ENCODE data around the gene SAP25. TPM values are rescaled to one million over a fixed set of nuclear protein-coding genes. Genes with fewer than 3 reads are reported as not detected.

The SAP25 gene
- total and polyA plus RNA-seq, 2 of the 8 experiments (the other 6 are each of a cell fraction or from before 2014, with no cell fraction given), result 3.6 to 5.8 TPM

DNA sequence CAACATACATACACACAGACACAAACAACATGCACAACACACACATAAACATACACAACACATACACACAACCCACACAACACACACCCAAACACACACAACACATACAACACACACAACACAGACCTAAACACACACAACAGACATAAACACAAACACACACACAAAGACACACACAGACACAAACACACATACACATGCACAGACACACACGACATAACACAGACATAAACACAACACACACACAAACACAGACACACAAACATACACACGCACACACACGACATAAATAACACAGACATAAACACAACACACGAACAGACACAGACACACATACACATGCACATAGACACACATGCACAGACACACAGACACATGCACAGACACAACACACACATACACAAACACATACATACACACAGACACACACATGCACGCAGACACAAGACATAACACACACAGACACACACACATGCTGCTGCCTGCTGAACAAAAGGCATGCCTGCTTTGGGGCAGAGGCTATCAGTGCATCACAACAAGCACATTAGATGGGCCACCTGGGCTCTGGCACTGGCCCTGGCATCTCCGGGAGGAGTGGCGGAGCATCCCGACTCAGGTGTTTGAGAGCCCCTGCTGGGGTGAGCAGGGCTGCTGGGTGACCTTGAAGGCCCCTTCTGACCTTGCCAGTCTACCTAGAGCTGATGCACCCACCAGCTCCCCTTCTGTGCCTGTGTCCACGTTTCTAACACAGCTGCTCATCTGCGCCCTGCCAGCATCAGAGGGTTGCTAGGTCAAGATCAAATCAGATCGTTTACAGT is 7.0 kb upstream of the SAP25 start:
- peaks cover 0 to 11% of the 10 kb centered on the region in 2 experiments; a peak in 1 of 4 replicates for H3K79me2 ChIP-seq (ENCODE audit: control insufficient read depth in 1 of 2, insufficient read depth in 2 of 2, low read length in 2 of 2)
- no peaks in the 10 kb centered on the region for H3K9me3 ChIP-seq (ENCODE audit: insufficient read depth in 2 of 2, low read depth in 1 of 2, low read length in 1 of 2)
- H3K36me3 ChIP-seq (ENCODE audit: control insufficient read depth in 2 of 4, insufficient read depth in 4 of 4, low read length in 3 of 4), result peaks cover 15 to 36% (median 31%) of the 10 kb centered on the region in 4 experiments
- TF ChIP-seq EP300 (IDR thresholded peaks at IDR 0.05; ENCODE audit: borderline replicate concordance in 1 of 2, low read depth in 2 of 2, low read length in 2 of 2) (no peak), POLR2AphosphoS5 (IDR thresholded peaks at IDR 0.05; ENCODE audit: low read depth, low read length) (peak; percentile 33; the same call in 1 of the 2 replicates)
- no peak overlapping the region for H2BK15ac ChIP-seq (ENCODE audit: low read length)
- no peak overlapping the region for H2BK120ac ChIP-seq (replicated peaks; ENCODE audit: low read depth, low read length)
- no peak overlapping the region for H3K23ac ChIP-seq (ENCODE audit: insufficient read length)
- H3K27ac ChIP-seq (ENCODE audit: low read depth, low read length), result no peak overlapping the region
- no peak overlapping the region for H3K4me3 ChIP-seq (ENCODE audit: extremely low read depth in 1 of 4, insufficient read depth in 2 of 4, low read depth in 3 of 4, low read length in 4 of 4)
- no peak overlapping the region for H3K14ac ChIP-seq (ENCODE audit: insufficient read length)
- H4K20me1 ChIP-seq (replicated peaks in 1 of 2; ENCODE audit: control insufficient read depth in 1 of 2, insufficient read depth in 2 of 2, low read length in 2 of 2), result peaks cover 2 to 16% of the 10 kb centered on the region in 2 experiments
- WGBS, 2 experiments (ENCODE audit: extremely low coverage in 1 of 2, insufficient coverage in 1 of 2, insufficient read length in 1 of 2, insufficient replicate concordance in 2 of 2, low coverage in 1 of 2, low lambda C conversion rate in 2 of 2, missing lambda C conversion rate in 1 of 2), result 86% methylated on average over 11 of the region's 11 CpGs; no CpG with 5 or more reads in 1 of the 2 experiments
- H2BK5ac ChIP-seq (ENCODE audit: low read depth, low read length), result peak overlapping the region; percentile 46
- no peak overlapping the region for H2BK20ac ChIP-seq (ENCODE audit: low read length)
- H4K91ac ChIP-seq (replicated peaks; ENCODE audit: insufficient read length, low read length), result no peak overlapping the region
- no peak overlapping the region for H4K8ac ChIP-seq (ENCODE audit: extremely low read depth, insufficient read depth, low read length)
- no peak overlapping the region; the same call in 1 of the 2 replicates for H2AK5ac ChIP-seq (ENCODE audit: low read depth, low read length)
- H3K27me3 ChIP-seq (replicated peaks in 1 of 4; ENCODE audit: control insufficient read depth in 3 of 4, extremely low read depth in 1 of 4, insufficient read depth in 3 of 4, low read length in 3 of 4), result peaks cover 0 to 2% (median 0%) of the 10 kb centered on the region in 4 experiments; a peak in 1 of 7 replicates
- no peak for DNase-seq (ENCODE audit: low read depth in 1 of 2, low spot score in 2 of 2)
- peaks cover 5% of the 10 kb centered on the region for H3K79me1 ChIP-seq (ENCODE audit: low read depth, low read length)
- H4K5ac ChIP-seq (ENCODE audit: insufficient read length, low read depth, low read length), result no peak overlapping the region
- ChIA-PET CTCF (ENCODE audit: partially characterized antibody) (interaction anchor here (0.8 to 11.4 kb wide), 2 partner anchors 17 to 124 kb away, joined by 3 to 171 read pairs; no protein-coding TSS in a partner anchor), POLR2A (ENCODE audit: partially characterized antibody) (interaction anchor here (0.9 to 6.7 kb wide), 4 partner anchors 8 to 152 kb away, joined by 3 to 83 read pairs (median 4); partner anchors contain the start of genes SAP25 and ZCWPW1)
- H3K4ac ChIP-seq (replicated peaks; ENCODE audit: insufficient read length, low read depth, low read length), result peak overlapping the region; percentile 7
- no peak overlapping the region for H3K4me2 ChIP-seq (ENCODE audit: insufficient read depth in 1 of 2, low read depth in 2 of 2, low read length in 2 of 2)
- H2AFZ ChIP-seq (ENCODE audit: low read length), result no peak overlapping the region
- peaks cover 13% of the 10 kb centered on the region for H3K23me2 ChIP-seq (ENCODE audit: low read depth, low read length)
- no peak overlapping the region for H3K9ac ChIP-seq (replicated peaks in 1 of 4; ENCODE audit: extremely low read depth in 1 of 4, low read depth in 3 of 4, low read length in 3 of 4)
- no peak overlapping the region for H3K18ac ChIP-seq (ENCODE audit: extremely low read depth, low read length)
- peak overlapping the region; percentile 99 for H3K56ac ChIP-seq (replicated peaks; ENCODE audit: insufficient read length, low read depth, low read length)
- FAIRE-seq, result peak; percentile 66
- peaks cover 0 to 22% (median 13%) of the 10 kb centered on the region in 4 experiments; a peak in 6 of 7 replicates for H3K4me1 ChIP-seq (replicated peaks in 1 of 4; ENCODE audit: control insufficient read depth in 3 of 4, insufficient read depth in 4 of 4, low read length in 3 of 4)
- H2BK12ac ChIP-seq (ENCODE audit: low read depth, low read length), result no peak overlapping the region; the same call in 1 of the 2 replicates
